PC-9 (cell line): ENCODE results near the gene LONP1.

Experiments used
- EZH2 ChIP-seq: fragments of 200-600 bp; sonication (generic); IDR thresholded peaks from 2 replicates; pipeline ENCODE4 v1.8.0; 2017; ENCODE audit warnings: antibody characterized with exemption, low read depth
- TF ChIP-seq, protein P1 (sequence below): fragments of 200-600 bp; sonication (generic); conservative IDR thresholded peaks from 2 replicates; pipeline ENCODE4 v1.6.1; 2017; ENCODE audit warnings: mixed run types, antibody characterized with exemption, mild to moderate bottlenecking, moderate library complexity

DNA sequence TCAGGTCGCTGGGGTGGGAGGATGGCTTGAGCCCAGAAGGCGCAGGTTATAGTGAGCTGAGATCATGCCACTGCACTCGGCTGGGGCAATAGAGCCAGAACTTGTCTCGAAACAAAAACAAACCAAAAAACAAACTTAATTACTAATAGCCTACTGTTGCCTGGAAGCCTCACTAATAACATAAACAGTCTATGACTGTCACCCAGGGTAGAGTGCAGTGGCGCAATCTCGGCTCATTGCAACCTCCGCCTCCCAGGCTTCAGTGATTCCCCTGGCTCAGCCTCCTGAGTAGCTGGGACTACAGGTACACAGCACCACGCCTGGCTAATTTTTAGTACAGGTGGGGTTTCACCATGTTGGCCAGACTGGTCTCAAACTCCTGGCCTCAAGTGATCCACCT is 18.5 kb upstream of the LONP1 start:
- TF ChIP-seq, protein P1, sequence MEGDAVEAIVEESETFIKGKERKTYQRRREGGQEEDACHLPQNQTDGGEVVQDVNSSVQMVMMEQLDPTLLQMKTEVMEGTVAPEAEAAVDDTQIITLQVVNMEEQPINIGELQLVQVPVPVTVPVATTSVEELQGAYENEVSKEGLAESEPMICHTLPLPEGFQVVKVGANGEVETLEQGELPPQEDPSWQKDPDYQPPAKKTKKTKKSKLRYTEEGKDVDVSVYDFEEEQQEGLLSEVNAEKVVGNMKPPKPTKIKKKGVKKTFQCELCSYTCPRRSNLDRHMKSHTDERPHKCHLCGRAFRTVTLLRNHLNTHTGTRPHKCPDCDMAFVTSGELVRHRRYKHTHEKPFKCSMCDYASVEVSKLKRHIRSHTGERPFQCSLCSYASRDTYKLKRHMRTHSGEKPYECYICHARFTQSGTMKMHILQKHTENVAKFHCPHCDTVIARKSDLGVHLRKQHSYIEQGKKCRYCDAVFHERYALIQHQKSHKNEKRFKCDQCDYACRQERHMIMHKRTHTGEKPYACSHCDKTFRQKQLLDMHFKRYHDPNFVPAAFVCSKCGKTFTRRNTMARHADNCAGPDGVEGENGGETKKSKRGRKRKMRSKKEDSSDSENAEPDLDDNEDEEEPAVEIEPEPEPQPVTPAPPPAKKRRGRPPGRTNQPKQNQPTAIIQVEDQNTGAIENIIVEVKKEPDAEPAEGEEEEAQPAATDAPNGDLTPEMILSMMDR = no peak
- no peak for TF ChIP-seq EZH2
